Mammary epithelial cell (primary cell): ENCODE data around the gene TMEM205.

Experiments used
- CTCF ChIP-seq, 2 donors: IDR thresholded peaks in 1 of 2; conservative IDR thresholded peaks in 1 of 2; 2 replicates each; pipeline ENCODE4 v1.5.1; 2011 to 2012; ENCODE audit warnings: inconsistent platforms in 2 of 2, low read length in 2 of 2, mild to moderate bottlenecking in 2 of 2, control low read depth in 1 of 2, low read depth in 1 of 2; ENCODE audit not compliant: insufficient read depth in 1 of 2; ENCODE audit errors: extremely low read depth in 1 of 2
- EZH2 ChIP-seq: IDR thresholded peaks from 2 replicates; pipeline ENCODE4 v1.6.1; 2012; ENCODE audit warnings: low read length, inconsistent platforms, borderline replicate concordance

GRCh38 chr19:11356676-11357550 is 10.8 kb upstream of the TMEM205 start:
- TF ChIP-seq CTCF (conservative IDR thresholded peaks at IDR 0.05 in 1 of 2, IDR thresholded peaks at IDR 0.05 in 1 of 2; ENCODE audit: extremely low read depth in 1 of 2, insufficient read depth in 1 of 2, low read depth in 1 of 2, low read length in 2 of 2) (no peak), EZH2 (no peak)
